ENCODE results near the gene UTS2B.

UTS2B gene

GRCh38 chr3:191352014-191352413, 21.7 kb upstream of the UTS2B start:
- DNase-seq (ENCODE audit: low read depth): no peak

GRCh38 chr3:191350396-191351090, 20.2 kb upstream of the UTS2B start:
- no peak for DNase-seq (ENCODE audit: low read depth)

- DNase-seq (ENCODE audit: low read depth): no peak
These were observed 17.8 kb upstream of the UTS2B start for GRCh38 chr3:191348098-191348497.

GRCh38 chr3:191347228-191347627, 16.9 kb upstream of the UTS2B start:
- DNase-seq (ENCODE audit: low read depth): no peak

GRCh38 chr3:191345334-191345733, 15.0 kb upstream of the UTS2B start:
- DNase-seq (ENCODE audit: low read depth): no peak

- DNase-seq (ENCODE audit: low read depth): no peak
These were observed 13.6 kb upstream of the UTS2B start for GRCh38 chr3:191343913-191344312.

- DNase-seq (ENCODE audit: low read depth): no peak
These were observed 12.8 kb upstream of the UTS2B start for GRCh38 chr3:191343115-191343514.

- no peak for DNase-seq (ENCODE audit: low read depth)
These were observed 12.1 kb upstream of the UTS2B start for GRCh38 chr3:191342411-191342810.

GRCh38 chr3:191342006-191342405, 11.7 kb upstream of the UTS2B start:
- DNase-seq (ENCODE audit: low read depth): no peak

- DNase-seq (ENCODE audit: low read depth): no peak
These were observed 10.6 kb upstream of the UTS2B start for GRCh38 chr3:191340966-191341365.

- no peak for DNase-seq (ENCODE audit: low read depth)
These were observed 10.0 kb upstream of the UTS2B start for GRCh38 chr3:191340351-191340750.

GRCh38 chr3:191339316-191339917, 9.1 kb upstream of the UTS2B start:
- DNase-seq (ENCODE audit: low read depth): no peak

GRCh38 chr3:191338177-191338488, 7.8 kb upstream of the UTS2B start:
- DNase-seq (ENCODE audit: low read depth): no peak

- DNase-seq (ENCODE audit: low read depth): no peak
These were observed 6.5 kb upstream of the UTS2B start for GRCh38 chr3:191336833-191337232.

GRCh38 chr3:191334346-191334893, 4.1 kb upstream of the UTS2B start:
- DNase-seq (ENCODE audit: low read depth): no peak

GRCh38 chr3:191333298-191333880, 3.1 kb upstream of the UTS2B start:
- DNase-seq (ENCODE audit: low read depth): no peak

GRCh38 chr3:191331388-191331787, 1.1 kb upstream of the UTS2B start:
- DNase-seq (ENCODE audit: low read depth): no peak

- no peak for DNase-seq (ENCODE audit: low read depth)
These were observed 263 bp upstream of the UTS2B start for GRCh38 chr3:191330530-191331048.

GRCh38 chr3:191328962-191329653, 1.2 kb downstream of the UTS2B start, which contains the start of gene CCDC50:
Gene CCDC50, plus strand, starts transcription at chr3:191329394. Its CDS starts 281 bp downstream, at chr3:191329675.
- DNase-seq (ENCODE audit: low read depth): peak; percentile 28

- DNase-seq (ENCODE audit: low read depth): no peak
These were observed 1.9 kb downstream of the UTS2B start for GRCh38 chr3:191328383-191328961.

- DNase-seq (ENCODE audit: low read depth): no peak
These were observed 2.8 kb downstream of the UTS2B start for GRCh38 chr3:191327526-191327925.

- DNase-seq (ENCODE audit: low read depth): no peak
These were observed 5.4 kb downstream of the UTS2B start for GRCh38 chr3:191324936-191325335.

Measured in activated T-helper 9 cell treated with anti-CD3 and anti-CD28 coated beads, Interleukin-2, amount 50 U/mL, for 16 hours (primary cell).